Liver (tissue), 9 donors: ENCODE results near the gene CLCNKB. TPM values are rescaled to one million over a fixed set of nuclear protein-coding genes. Genes with fewer than 3 reads are reported as not detected.

Experiments used
- DNase-seq: peaks from one replicate; pipeline ENCODE4 v3.0.0-alpha.2; 2017; ENCODE audit warnings: low spot score
- H3K27ac ChIP-seq, 2 donors: one replicate each; pipeline ENCODE4 v1.7.0; 2013; ENCODE audit warnings: inconsistent platforms in 2 of 2, low read length in 2 of 2, control low read depth in 1 of 2, low read depth in 1 of 2, mild to moderate bottlenecking in 1 of 2
- H3K27me3 ChIP-seq, 4 donors: one replicate each; pipeline versions ENCODE4 v1.6.1 to v1.7.0; 2013; ENCODE audit warnings: low read length in 3 of 4, inconsistent platforms in 1 of 4, mild to moderate bottlenecking in 1 of 4, moderate library complexity in 1 of 4; ENCODE audit not compliant: control insufficient read depth in 4 of 4, insufficient read depth in 4 of 4
- H3K36me3 ChIP-seq, 4 donors: one replicate each; pipeline versions ENCODE4 v1.6.1 to v1.7.0; 2013; ENCODE audit warnings: low read length in 3 of 4, mild to moderate bottlenecking in 3 of 4, low read depth in 1 of 4, moderate library complexity in 1 of 4; ENCODE audit not compliant: control insufficient read depth in 4 of 4, insufficient read depth in 3 of 4
- H3K4me1 ChIP-seq, 4 donors: one replicate each; pipeline versions ENCODE4 v1.6.1 to v1.7.0; 2013; ENCODE audit warnings: low read length in 3 of 4, mild to moderate bottlenecking in 3 of 4, moderate library complexity in 1 of 4; ENCODE audit not compliant: control insufficient read depth in 4 of 4, insufficient read depth in 4 of 4
- H3K4me3 ChIP-seq, 3 donors: one replicate each; pipeline versions ENCODE4 v1.6.1 to v1.7.0; 2013; ENCODE audit warnings: low read length in 3 of 3, control low read depth in 1 of 3, low read depth in 1 of 3, mild to moderate bottlenecking in 1 of 3
- H3K9ac ChIP-seq, 2 donors: one replicate each; pipeline ENCODE4 v1.7.0; 2013; ENCODE audit warnings: low read length in 2 of 2, mild to moderate bottlenecking in 2 of 2, moderate library complexity in 2 of 2, control low read depth in 1 of 2, low read depth in 1 of 2
- H3K9me3 ChIP-seq, 4 donors: one replicate each; pipeline versions ENCODE4 v1.6.1 to v1.7.0; 2013; ENCODE audit warnings: low read length in 3 of 4; ENCODE audit not compliant: control insufficient read depth in 4 of 4
- EGR1 ChIP-seq, 2 donors: IDR thresholded peaks; 2 replicates each; pipeline ENCODE4 v1.6.1; 2016 to 2018; ENCODE audit warnings: antibody characterized with exemption in 2 of 2, low read depth in 2 of 2
- FOXA1 ChIP-seq: IDR thresholded peaks from 2 replicates; pipeline ENCODE4 v1.6.1; 2016; ENCODE audit warnings: antibody characterized with exemption
- FOXA2 ChIP-seq: IDR thresholded peaks from 2 replicates; pipeline ENCODE4 v1.6.1; 2016; ENCODE audit warnings: antibody characterized with exemption
- GABPA ChIP-seq, 2 donors: IDR thresholded peaks in 1 of 2; conservative IDR thresholded peaks in 1 of 2; 2 replicates each; pipeline ENCODE4 v1.6.1; 2016; ENCODE audit warnings: antibody characterized with exemption in 2 of 2, mild to moderate bottlenecking in 1 of 2, moderate library complexity in 1 of 2
- HNF4A ChIP-seq, 2 donors: conservative IDR thresholded peaks; 2 replicates each; pipeline ENCODE4 v1.6.1; 2016; ENCODE audit warnings: antibody characterized with exemption in 2 of 2, mild to moderate bottlenecking in 2 of 2
- JUND ChIP-seq, 2 donors: IDR thresholded peaks; 2 replicates each; pipeline ENCODE4 v1.6.1; 2016; ENCODE audit warnings: antibody characterized with exemption in 2 of 2
- MAX ChIP-seq: IDR thresholded peaks from 2 replicates; pipeline ENCODE4 v1.6.1; 2016; ENCODE audit warnings: antibody characterized with exemption
- NR2F2 ChIP-seq: IDR thresholded peaks from 2 replicates; pipeline ENCODE4 v1.6.1; 2016; ENCODE audit warnings: antibody characterized with exemption
- RAD21 ChIP-seq, 2 donors: IDR thresholded peaks; 2 replicates each; pipeline ENCODE4 v1.6.1; 2016; ENCODE audit warnings: antibody characterized with exemption in 2 of 2, mild to moderate bottlenecking in 2 of 2
- REST ChIP-seq: IDR thresholded peaks from 2 replicates; pipeline ENCODE4 v1.6.1; 2016; ENCODE audit warnings: antibody characterized with exemption, mild to moderate bottlenecking
- RXRA ChIP-seq, 2 donors: IDR thresholded peaks; 2 replicates each; pipeline ENCODE4 v1.6.1; 2017 to 2018; ENCODE audit warnings: antibody characterized with exemption in 2 of 2, mild to moderate bottlenecking in 1 of 2
- SP1 ChIP-seq: IDR thresholded peaks from 2 replicates; pipeline ENCODE4 v1.6.1; 2018; ENCODE audit warnings: antibody characterized with exemption, mild to moderate bottlenecking
- TAF1 ChIP-seq: conservative IDR thresholded peaks from 2 replicates; pipeline ENCODE4 v1.6.1; 2016; ENCODE audit warnings: antibody characterized with exemption, mild to moderate bottlenecking
- YY1 ChIP-seq: IDR thresholded peaks from 2 replicates; pipeline ENCODE4 v1.6.1; 2016; ENCODE audit warnings: antibody characterized with exemption, mild to moderate bottlenecking
- ZBTB33 ChIP-seq: IDR thresholded peaks from 2 replicates; pipeline ENCODE4 v1.6.1; 2016; ENCODE audit warnings: antibody characterized with exemption
- WGBS: extraction: QIAGEN DNeasy Blood & Tissue Kit; methylation state at CpG from one replicate; pipeline ENCODE4 v1.1.7; 2013; 5-methylcytosine and 5-hydroxymethylcytosine counted together
- polyA plus RNA-seq, 2 donors: library from polyadenylated mRNA; stranded (reverse) in 1 of 2; unstranded in 1 of 2; fragments of 200-250 nt in 1 of 2; fragments of >200 nt in 1 of 2; fragmentation: Nextera tagmentation in 1 of 2; extraction: Ambion mirVana in 1 of 2; gene quantifications; one replicate each; pipeline versions ENCODE4 v1.2.1 to v1.2.3, GENCODE V29; 2013 to 2015
- total RNA-seq, 2 donors: library from RNA; depleted of rRNA; stranded (reverse); fragments of >200 nt; gene quantifications; one replicate each; pipeline ENCODE4 v1.2.3, GENCODE V29; 2014
- TF ChIP-seq, protein P1 (sequence below): IDR thresholded peaks from 2 replicates; pipeline ENCODE4 v1.6.1; 2016; ENCODE audit warnings: antibody characterized with exemption
- TF ChIP-seq, protein P2 (sequence below): fragments of 150-350 bp; IDR thresholded peaks from 2 replicates; pipeline ENCODE4 v1.5.1; 2017; ENCODE audit warnings: improper control_type of control experiment, low read depth, low read length; ENCODE audit not compliant: missing input control
- donor health status: healthy.
- donor health status: healthy.
- donor health status: healthy.
- donor health status: healthy.
- donor health status: healthy.

CLCNKB gene
- total and polyA plus RNA-seq, 4 donors, result not detected

GRCh38 chr1:16068356-16069270 is 25.0 kb downstream of the CLCNKB start:
- no peak overlapping the region for H3K9ac ChIP-seq
- no peaks in the 10 kb centered on the region for H3K36me3 ChIP-seq
- DNase-seq, result no peak
- peak overlapping the region; percentile 32 to 70 for H3K27ac ChIP-seq
- TF ChIP-seq SP1 (peak; percentile 21), HNF4A (conservative IDR thresholded peaks at IDR 0.05) (peak; percentile 22 to 44), RXRA (IDR thresholded peaks at IDR 0.05) (peak; percentile 8 to 33), JUND (IDR thresholded peaks at IDR 0.05) (no peak)
- H3K4me1 ChIP-seq, result peaks cover 16 to 31% (median 19%) of the 10 kb centered on the region in 4 donors
- WGBS, result 53% methylated on average over 11 of the region's 11 CpGs
- no peak overlapping the region for H3K4me3 ChIP-seq
- H3K27me3 ChIP-seq, result no peaks in the 10 kb centered on the region
- H3K9me3 ChIP-seq, result no peaks in the 10 kb centered on the region

DNA sequence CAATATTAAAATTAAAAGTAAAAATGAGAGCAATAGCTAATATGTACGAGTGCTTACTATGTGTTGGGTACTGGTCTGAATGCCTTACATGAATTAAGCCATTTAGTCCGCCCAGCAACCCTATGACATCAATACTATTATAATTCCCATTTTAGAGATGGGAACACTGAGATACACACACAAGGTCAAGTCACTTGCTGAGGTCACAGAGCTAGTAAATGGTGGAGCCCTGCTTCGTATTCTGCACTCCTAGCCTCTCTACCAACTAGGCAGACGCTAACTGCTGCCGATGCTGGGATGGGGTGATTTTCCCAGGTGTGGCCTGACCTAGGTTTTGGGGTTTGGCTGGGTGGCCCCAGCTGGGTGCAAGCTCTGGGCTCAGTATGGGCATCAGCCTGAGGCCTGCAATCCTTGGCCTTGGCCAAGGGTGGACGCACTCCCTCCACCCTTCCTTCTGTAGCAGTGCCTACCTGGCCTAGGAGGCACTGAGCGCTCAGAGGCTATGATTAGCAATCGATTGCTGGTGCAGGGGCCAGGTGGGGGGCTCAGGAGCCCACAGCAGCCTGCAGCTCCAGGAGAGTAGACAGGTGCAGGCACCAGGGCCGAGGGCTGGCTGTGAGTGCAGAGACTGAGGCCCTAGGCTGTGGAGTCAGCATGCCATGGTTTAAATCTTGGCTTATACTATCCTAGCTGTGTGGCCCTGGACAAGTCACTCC is 27.2 kb downstream of the CLCNKB start:
- Histone ChIP-seq H3K4me1 (peaks cover 17 to 33% (median 20%) of the 10 kb centered on the region in 4 donors), H3K4me3 (no peak overlapping the region), H3K27ac (no peak overlapping the region), H3K9ac (no peak overlapping the region), H3K9me3 (no peaks in the 10 kb centered on the region), H3K27me3 (no peaks in the 10 kb centered on the region), H3K36me3 (no peaks in the 10 kb centered on the region)
- no peak for DNase-seq
- TF ChIP-seq JUND (IDR thresholded peaks at IDR 0.05) (no peak), MAX (no peak), TAF1 (no peak), NR2F2 (no peak)
- WGBS, result 94% methylated on average over 9 of the region's 9 CpGs

DNA sequence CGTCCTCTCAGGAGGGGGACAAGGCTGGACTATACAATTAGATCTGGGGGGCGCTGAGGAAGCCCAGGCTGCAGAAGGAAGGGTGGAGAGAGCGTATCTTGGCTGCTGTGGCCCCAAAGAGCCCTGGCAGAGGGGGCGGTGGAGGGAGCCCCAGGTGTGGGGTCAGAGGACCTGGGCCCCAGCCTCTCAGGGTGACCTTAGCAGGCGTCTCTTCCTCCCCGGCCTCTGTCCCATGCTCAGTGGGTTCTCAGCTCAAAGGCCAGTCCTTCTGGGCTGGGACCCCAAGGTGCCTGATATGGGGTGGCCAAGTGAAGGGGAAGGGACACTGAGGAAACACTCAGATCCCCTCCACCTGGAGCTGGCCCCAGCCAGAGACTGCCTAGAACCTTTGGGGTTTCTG is 28.0 kb downstream of the CLCNKB start:
- no peaks in the 10 kb centered on the region for H3K36me3 ChIP-seq
- no peak for TF ChIP-seq FOXA1
- no peak for TF ChIP-seq REST
- TF ChIP-seq MAX, result no peak
- TF ChIP-seq SP1, result no peak
- no peak for TF ChIP-seq ZBTB33
- TF ChIP-seq, protein P1, sequence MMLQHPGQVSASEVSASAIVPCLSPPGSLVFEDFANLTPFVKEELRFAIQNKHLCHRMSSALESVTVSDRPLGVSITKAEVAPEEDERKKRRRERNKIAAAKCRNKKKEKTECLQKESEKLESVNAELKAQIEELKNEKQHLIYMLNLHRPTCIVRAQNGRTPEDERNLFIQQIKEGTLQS, result no peak
- TF ChIP-seq, protein P2, sequence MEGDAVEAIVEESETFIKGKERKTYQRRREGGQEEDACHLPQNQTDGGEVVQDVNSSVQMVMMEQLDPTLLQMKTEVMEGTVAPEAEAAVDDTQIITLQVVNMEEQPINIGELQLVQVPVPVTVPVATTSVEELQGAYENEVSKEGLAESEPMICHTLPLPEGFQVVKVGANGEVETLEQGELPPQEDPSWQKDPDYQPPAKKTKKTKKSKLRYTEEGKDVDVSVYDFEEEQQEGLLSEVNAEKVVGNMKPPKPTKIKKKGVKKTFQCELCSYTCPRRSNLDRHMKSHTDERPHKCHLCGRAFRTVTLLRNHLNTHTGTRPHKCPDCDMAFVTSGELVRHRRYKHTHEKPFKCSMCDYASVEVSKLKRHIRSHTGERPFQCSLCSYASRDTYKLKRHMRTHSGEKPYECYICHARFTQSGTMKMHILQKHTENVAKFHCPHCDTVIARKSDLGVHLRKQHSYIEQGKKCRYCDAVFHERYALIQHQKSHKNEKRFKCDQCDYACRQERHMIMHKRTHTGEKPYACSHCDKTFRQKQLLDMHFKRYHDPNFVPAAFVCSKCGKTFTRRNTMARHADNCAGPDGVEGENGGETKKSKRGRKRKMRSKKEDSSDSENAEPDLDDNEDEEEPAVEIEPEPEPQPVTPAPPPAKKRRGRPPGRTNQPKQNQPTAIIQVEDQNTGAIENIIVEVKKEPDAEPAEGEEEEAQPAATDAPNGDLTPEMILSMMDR, result no peak
- no peak for TF ChIP-seq RXRA (IDR thresholded peaks at IDR 0.05)
- TF ChIP-seq YY1, result no peak
- no peak for TF ChIP-seq FOXA2
- no peak for TF ChIP-seq RAD21 (IDR thresholded peaks at IDR 0.05)
- TF ChIP-seq GABPA (IDR thresholded peaks at IDR 0.05 in 1 of 2, conservative IDR thresholded peaks at IDR 0.05 in 1 of 2), result no peak
- TF ChIP-seq NR2F2, result no peak
- no peak for TF ChIP-seq HNF4A (conservative IDR thresholded peaks at IDR 0.05)
- no peak for TF ChIP-seq JUND (IDR thresholded peaks at IDR 0.05)
- no peak for TF ChIP-seq EGR1 (IDR thresholded peaks at IDR 0.05; ENCODE audit: low read depth in 2 of 2)
- peaks cover 17 to 34% (median 23%) of the 10 kb centered on the region in 4 donors for H3K4me1 ChIP-seq

More for the DNA sequence above, 28.0 kb downstream of the CLCNKB start:
- DNase-seq, result no peak
- Histone ChIP-seq H3K27me3 (no peaks in the 10 kb centered on the region), H3K9me3 (no peaks in the 10 kb centered on the region), H3K4me3 (no peak overlapping the region), H3K9ac (no peak overlapping the region), H3K27ac (no peak overlapping the region)
- WGBS, result 98% methylated on average over 6 of the region's 6 CpGs
